Subcutaneous abdominal adipose tissue (tissue), 5 donors: Measurements from ENCODE around the gene NAIF1.

Experiments used
- H3K27ac ChIP-seq: one replicate; pipeline ENCODE4 v1.7.0; 2013; ENCODE audit warnings: low read depth, mild to moderate bottlenecking, inconsistent platforms, low read length, moderate library complexity
- H3K27me3 ChIP-seq, 5 donors: one replicate each; pipeline ENCODE4 v1.7.0; 2013; ENCODE audit warnings: low read length in 5 of 5, inconsistent platforms in 1 of 5; ENCODE audit not compliant: control insufficient read depth in 5 of 5, insufficient read depth in 4 of 5
- H3K36me3 ChIP-seq, 5 donors: one replicate each; pipeline ENCODE4 v1.7.0; 2013; ENCODE audit warnings: low read length in 5 of 5; ENCODE audit not compliant: control insufficient read depth in 5 of 5, insufficient read depth in 5 of 5
- H3K4me1 ChIP-seq, 5 donors: one replicate each; pipeline ENCODE4 v1.7.0; 2013; ENCODE audit warnings: low read length in 5 of 5, mild to moderate bottlenecking in 3 of 5, moderate library complexity in 1 of 5; ENCODE audit not compliant: control insufficient read depth in 5 of 5, insufficient read depth in 5 of 5
- H3K4me3 ChIP-seq, 5 donors: one replicate each; pipeline ENCODE4 v1.7.0; 2013; ENCODE audit warnings: low read length in 5 of 5, low read depth in 1 of 5
- H3K9ac ChIP-seq, 5 donors: one replicate each; pipeline ENCODE4 v1.7.0; 2013; ENCODE audit warnings: low read length in 5 of 5, mild to moderate bottlenecking in 4 of 5, moderate library complexity in 3 of 5
- H3K9me3 ChIP-seq, 5 donors: one replicate each; pipeline ENCODE4 v1.7.0; 2013; ENCODE audit warnings: low read length in 5 of 5; ENCODE audit not compliant: control insufficient read depth in 5 of 5
- donor health status: healthy.
- donor health status: healthy.
- donor health status: healthy.
- donor health status: healthy.
- donor health status: healthy.

The NAIF1 gene

DNA sequence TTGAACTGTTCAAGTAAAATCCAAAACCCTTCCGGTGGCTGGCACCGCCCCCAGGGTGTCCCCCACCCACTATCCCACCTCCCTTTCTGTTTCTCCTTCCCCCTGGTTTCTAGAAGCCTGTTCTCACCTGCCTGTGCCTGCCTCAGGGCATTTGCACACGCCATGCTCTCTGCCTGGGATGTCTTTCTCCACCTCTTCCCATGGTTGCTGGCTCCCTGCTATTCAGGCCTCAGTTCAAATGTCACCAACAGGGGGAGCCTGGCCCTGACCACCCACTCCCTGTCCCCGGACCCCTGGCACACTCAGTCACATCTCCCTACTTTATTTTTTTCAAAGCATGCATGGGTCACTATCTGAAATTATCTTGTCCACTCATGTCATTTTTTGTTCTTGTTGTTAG lies 46.4 kb downstream of the NAIF1 start:
- H3K4me1 ChIP-seq = no peaks in the 10 kb centered on the region
- no peaks in the 10 kb centered on the region for H3K9me3 ChIP-seq

DNA sequence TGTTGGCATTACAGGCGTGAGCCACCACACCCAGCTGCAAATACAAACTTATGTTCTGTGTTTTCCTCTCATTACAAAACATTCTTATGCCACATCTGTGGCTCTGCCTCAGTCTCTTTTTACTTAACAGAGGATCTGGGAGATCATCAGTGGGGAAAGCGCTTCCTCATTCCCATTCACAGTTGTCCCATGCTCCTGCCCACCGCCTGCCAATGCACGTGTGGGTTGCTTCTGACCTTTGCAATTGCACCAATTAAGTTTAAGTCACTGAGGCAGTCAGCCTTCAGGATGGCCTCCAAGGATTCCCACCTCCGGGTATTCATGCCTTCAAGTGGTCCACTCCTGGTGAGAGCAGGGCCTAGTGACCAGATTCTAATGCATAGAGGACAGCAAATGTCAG lies 51.4 kb downstream of the NAIF1 start:
- Histone ChIP-seq H3K9me3 (no peaks in the 10 kb centered on the region), H3K27ac (no peak overlapping the region), H3K27me3 (no peaks in the 10 kb centered on the region), H3K9ac (no peak overlapping the region), H3K4me3 (no peak overlapping the region), H3K36me3 (no peaks in the 10 kb centered on the region), H3K4me1 (peaks cover 0 to 11% (median 8%) of the 10 kb centered on the region in 5 donors)

More for the DNA sequence above, 46.4 kb downstream of the NAIF1 start:
- Histone ChIP-seq H3K9ac (no peak overlapping the region), H3K27ac (no peak overlapping the region), H3K27me3 (no peaks in the 10 kb centered on the region), H3K4me3 (no peak overlapping the region), H3K36me3 (no peaks in the 10 kb centered on the region)
